HepG2 (cell line): ENCODE measurements around the gene PBX1.

Experiments
- SALL2 ChIP-seq: sonication (generic); formaldehyde crosslinking; IDR thresholded peaks from 2 replicates; pipeline ENCODE4 v1.8.1; 2023; ENCODE audit warnings: mild to moderate bottlenecking, missing genetic modification reagents, inconsistent platforms
- TF ChIP-seq, protein P1 (sequence below): sonication (generic); formaldehyde crosslinking; IDR thresholded peaks from 2 replicates; pipeline ENCODE4 v1.5.0; 2020; ENCODE audit warnings: mild to moderate bottlenecking, missing genetic modification reagents, moderate library complexity

DNA sequence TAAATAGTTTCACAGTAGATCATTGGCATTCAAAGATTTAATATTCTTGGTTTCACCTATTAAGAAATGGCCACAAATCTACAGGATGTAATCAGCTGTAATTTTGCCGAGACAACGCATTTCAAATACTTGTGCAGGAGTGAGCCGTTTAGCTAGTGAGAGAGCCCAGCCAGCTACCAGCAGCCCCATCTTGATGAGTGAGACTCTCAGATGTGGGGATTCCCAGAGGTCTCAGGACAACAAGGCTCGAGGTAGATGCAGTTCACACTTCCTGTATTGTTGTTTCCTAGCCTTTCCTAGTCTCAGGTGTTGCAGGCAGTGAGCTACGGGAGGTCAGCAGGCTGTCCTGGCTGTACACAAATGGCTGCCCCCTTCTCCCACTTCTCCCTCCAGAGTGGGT, 108.6 kb downstream of the PBX1 start:
- TF ChIP-seq, protein P1, sequence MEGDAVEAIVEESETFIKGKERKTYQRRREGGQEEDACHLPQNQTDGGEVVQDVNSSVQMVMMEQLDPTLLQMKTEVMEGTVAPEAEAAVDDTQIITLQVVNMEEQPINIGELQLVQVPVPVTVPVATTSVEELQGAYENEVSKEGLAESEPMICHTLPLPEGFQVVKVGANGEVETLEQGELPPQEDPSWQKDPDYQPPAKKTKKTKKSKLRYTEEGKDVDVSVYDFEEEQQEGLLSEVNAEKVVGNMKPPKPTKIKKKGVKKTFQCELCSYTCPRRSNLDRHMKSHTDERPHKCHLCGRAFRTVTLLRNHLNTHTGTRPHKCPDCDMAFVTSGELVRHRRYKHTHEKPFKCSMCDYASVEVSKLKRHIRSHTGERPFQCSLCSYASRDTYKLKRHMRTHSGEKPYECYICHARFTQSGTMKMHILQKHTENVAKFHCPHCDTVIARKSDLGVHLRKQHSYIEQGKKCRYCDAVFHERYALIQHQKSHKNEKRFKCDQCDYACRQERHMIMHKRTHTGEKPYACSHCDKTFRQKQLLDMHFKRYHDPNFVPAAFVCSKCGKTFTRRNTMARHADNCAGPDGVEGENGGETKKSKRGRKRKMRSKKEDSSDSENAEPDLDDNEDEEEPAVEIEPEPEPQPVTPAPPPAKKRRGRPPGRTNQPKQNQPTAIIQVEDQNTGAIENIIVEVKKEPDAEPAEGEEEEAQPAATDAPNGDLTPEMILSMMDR (CRISPR knock-in tag) = no peak
- no peak for TF ChIP-seq SALL2
